Body of pancreas (tissue), 4 donors: Measurements from ENCODE around the gene THEM5.

Experiments
- CTCF ChIP-seq, 7 experiments: fragments of 450-650 bp in 4 of 7; fragments of 200-600 bp in 3 of 7; sonication (generic) in 3 of 7; IDR thresholded peaks; one replicate each; pipeline ENCODE4 v1.5.1; 2016 to 2019; ENCODE audit warnings: antibody characterized with exemption in 7 of 7
- POLR2A ChIP-seq, 3 donors: fragments of 450-650 bp; IDR thresholded peaks; one replicate each; pipeline ENCODE4 v1.6.1; 2016; ENCODE audit warnings: antibody characterized with exemption in 3 of 3, mild to moderate bottlenecking in 2 of 3

DNA sequence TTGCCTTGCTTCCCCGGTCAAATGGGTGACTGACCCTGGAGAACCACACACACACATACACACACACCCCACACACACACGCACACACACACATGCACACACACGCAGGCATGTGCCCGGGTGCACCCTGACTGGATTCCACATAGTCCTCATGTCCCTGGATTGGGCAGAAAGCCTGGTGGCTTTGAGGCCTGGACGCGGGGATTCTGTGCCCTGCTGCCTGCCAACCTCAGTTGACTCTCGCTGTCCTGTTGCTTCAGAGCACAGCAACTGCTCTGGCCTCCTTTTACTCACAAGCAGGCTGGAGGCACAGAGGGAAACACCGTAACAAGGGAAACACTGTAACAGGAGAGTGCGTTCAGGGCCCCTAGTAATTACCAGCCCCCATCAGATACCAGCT is 28.3 kb downstream of the THEM5 start:
- TF ChIP-seq CTCF (IDR thresholded peaks at IDR 0.05) (no peak), POLR2A (IDR thresholded peaks at IDR 0.05) (no peak)
